Measurements from ENCODE around the gene MC4R. TPM values are rescaled to one million over a fixed set of nuclear protein-coding genes. Genes with fewer than 3 reads are reported as not detected.
"Not testable (repeated sequence)": the region's sequence is repeated elsewhere in the genome, so short reads cannot be mapped to it uniquely, and the experiment has no call there.

The MC4R gene
- total RNA-seq, result not detected

DNA sequence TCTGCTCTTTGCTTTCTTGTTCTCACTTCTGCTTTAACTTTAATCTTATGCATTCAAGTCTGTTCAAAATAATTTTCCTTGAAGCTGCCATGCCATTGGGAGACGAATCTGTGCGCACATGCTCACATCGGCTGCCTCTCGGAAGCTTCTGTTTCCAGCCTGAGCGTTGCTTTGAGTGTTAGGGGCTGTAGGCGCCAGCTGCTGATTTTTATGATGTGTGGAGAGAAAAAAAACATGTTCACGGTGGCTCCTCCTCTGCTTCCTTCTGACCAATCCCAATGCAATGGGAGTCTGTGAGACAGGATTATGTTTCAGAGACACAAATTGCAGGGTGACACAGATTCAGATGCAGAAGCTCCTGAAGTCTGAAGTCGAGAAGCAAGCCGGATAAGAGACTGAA is at the start of gene MC4R:
Gene MC4R (minus strand): TSS at position 180 of the 400 bp plus-strand sequence. CDS start 426 bp downstream, outside the sequence.
- Histone ChIP-seq H3K27me3 (ENCODE audit: insufficient read depth, low read length) (no peaks in the 10 kb centered on the region), H3K9me3 (ENCODE audit: low read depth, low read length) (no peaks in the 10 kb centered on the region), H3K4me1 (ENCODE audit: insufficient read depth, low read length) (no peaks in the 10 kb centered on the region), H3K4me3 (ENCODE audit: low read length) (no peak within 1 kb of the TSS)

DNA sequence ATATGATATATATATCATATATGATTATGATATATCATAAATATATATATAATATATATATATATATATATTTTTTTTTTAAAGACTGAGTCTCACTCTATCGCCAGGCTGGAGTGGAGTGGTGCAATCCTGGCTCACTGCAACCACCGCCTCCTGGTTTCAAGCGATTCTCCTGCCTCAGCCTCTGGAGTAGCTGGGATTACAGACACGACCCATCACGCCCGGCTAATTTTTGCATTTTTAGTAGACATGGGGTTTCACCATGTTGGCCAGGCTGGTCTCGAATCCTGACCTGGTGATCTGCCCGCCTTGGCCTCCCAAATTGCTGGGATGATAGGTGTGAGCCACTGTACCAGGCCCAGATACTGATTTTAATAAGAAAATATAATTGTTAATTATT is 49.7 kb upstream of the MC4R start:
- not testable (repeated sequence) for H3K4me1 ChIP-seq (ENCODE audit: insufficient read depth, low read length); H3K27me3 ChIP-seq (ENCODE audit: insufficient read depth, low read length); H3K9me3 ChIP-seq (ENCODE audit: low read depth, low read length); H3K4me3 ChIP-seq (ENCODE audit: low read length)

DNA sequence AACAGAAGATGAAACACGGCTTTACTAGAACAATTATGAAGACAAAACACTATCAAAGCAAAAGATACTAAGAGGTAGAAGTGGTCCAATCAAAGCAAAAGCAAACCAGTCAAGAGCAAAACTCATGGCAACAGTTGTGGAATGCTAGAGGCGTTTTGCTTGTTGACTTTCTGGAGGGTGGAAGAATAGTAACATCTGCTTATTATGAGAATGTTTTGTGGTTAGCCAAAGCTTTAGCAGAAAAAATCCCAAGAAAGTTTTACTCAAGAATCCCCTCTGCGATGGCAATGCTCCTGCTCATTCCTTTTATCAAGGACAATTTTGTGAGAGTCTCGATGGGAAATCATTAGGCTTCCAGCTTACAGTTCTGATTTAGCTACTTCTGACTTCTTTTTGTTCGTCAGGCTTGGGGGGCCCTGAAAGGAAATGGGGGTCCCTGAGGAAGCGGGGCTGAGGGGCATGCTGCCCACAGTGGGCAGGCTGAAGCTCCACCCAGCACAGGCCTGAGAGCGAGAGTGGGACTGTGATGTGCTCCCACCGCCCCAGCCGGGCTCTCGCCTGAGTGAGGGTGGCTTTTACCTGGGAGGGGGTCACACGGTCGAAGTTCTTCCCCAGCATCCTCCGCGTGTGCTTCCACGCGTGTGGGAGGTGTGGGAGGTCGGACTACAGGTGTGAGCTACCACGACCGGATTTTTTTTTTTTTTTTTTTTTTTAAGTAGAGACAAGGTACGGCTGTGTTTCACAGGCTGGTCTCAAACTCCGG is 49.0 kb upstream of the MC4R start:
- Histone ChIP-seq H3K9me3 (ENCODE audit: low read depth, low read length) (no peaks in the 10 kb centered on the region), H3K4me1 (ENCODE audit: insufficient read depth, low read length) (no peaks in the 10 kb centered on the region), H3K4me3 (ENCODE audit: low read length) (no peak overlapping the region), H3K27me3 (ENCODE audit: insufficient read depth, low read length) (no peaks in the 10 kb centered on the region)

DNA sequence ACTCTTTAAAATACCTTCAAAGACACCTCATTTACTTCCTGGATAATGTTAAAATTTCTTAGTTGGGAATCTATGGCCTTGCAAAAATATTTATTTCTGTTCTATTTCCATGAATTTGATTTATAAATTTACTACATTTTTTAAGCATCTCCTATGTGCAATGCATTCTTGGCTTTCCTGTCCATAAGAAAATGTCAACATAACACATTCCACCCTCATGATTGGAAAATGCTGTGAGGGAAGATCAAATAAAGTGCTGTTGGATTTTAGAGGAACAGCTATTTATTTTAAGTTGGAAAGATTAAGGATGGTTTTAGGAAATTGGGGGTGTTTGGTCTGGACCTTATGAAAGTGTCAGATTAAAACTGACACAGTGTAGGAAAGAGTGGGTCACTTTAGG is 45.4 kb upstream of the MC4R start:
- H3K4me1 ChIP-seq (ENCODE audit: insufficient read depth, low read length), result no peaks in the 10 kb centered on the region
- H3K9me3 ChIP-seq (ENCODE audit: low read depth, low read length), result no peaks in the 10 kb centered on the region
- H3K27me3 ChIP-seq (ENCODE audit: insufficient read depth, low read length), result no peaks in the 10 kb centered on the region
- H3K4me3 ChIP-seq (ENCODE audit: low read length), result no peak overlapping the region

DNA sequence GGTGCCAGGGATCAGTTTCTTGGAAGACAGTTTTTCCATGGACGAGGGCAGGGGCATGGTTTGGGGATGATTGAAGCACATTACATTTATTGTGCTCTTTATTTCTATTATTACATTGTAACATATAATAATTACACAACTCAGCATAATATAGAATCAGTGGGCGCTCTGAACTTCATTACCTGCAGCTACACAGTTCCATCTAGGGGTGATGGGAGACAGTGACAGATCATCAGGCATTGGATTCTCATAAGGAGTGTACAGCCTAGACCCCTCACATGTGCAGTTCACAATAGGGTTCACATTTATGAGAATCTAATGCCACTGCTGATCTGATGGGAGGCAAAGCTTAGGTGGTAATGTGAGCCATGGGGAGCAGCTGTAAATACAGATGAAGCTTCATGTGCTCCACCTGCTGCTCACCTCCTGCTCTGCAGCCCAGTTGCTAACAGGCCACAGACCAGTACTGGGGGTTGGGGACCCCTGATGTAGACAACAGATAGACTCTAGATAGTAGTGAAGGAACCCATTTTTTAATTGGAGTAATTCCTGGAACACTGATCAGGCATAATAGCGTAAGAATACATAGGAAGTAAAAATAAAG is 41.5 kb upstream of the MC4R start:
- Histone ChIP-seq H3K27me3 (ENCODE audit: insufficient read depth, low read length) (no peaks in the 10 kb centered on the region), H3K4me3 (ENCODE audit: low read length) (no peak overlapping the region), H3K4me1 (ENCODE audit: insufficient read depth, low read length) (no peaks in the 10 kb centered on the region), H3K9me3 (ENCODE audit: low read depth, low read length) (no peaks in the 10 kb centered on the region)

DNA sequence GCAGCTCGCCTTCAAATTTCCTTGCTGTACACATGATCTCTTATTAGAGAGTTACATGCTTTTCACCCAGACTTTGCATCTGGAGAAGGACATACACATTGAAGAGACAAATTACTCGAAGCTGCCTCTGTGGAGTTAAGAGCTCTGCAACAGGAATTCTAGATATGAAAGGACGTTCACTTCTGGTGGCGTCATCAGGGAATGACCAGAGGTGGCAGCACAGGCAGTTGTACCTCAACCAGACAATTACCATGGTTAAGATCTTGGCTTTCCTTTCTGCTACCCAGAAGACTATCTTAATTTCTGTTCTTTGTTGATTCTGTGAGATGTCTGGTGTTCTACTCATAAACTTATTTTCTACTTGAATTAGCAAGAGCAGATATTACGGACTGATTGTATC is 39.1 kb upstream of the MC4R start:
- H3K9me3 ChIP-seq (ENCODE audit: low read depth, low read length), result no peaks in the 10 kb centered on the region
- H3K4me1 ChIP-seq (ENCODE audit: insufficient read depth, low read length), result no peaks in the 10 kb centered on the region
- H3K27me3 ChIP-seq (ENCODE audit: insufficient read depth, low read length), result no peaks in the 10 kb centered on the region
- H3K4me3 ChIP-seq (ENCODE audit: low read length), result no peak overlapping the region

DNA sequence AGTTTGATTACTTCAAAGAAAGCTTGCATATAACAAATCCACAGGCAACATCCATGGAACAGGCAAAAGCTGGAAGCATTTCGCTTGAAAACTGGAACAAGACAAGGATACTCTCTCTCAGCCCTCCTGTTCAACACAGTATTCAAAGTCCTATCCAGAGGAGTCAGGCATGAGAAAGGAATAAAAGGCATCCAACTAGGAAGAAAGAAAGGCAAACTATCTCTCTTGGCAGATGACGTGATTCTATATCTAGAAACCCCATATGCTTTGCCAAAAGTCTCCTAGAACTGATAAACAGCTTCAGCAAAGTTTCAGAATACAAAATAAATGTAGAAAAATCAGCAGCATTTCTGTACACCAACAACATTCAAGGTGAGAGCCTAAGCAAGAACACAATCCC is 34.1 kb upstream of the MC4R start:
- Histone ChIP-seq H3K4me1 (ENCODE audit: insufficient read depth, low read length) (no peaks in the 10 kb centered on the region), H3K9me3 (ENCODE audit: low read depth, low read length) (no peaks in the 10 kb centered on the region), H3K27me3 (ENCODE audit: insufficient read depth, low read length) (no peaks in the 10 kb centered on the region), H3K4me3 (ENCODE audit: low read length) (no peak overlapping the region)

DNA sequence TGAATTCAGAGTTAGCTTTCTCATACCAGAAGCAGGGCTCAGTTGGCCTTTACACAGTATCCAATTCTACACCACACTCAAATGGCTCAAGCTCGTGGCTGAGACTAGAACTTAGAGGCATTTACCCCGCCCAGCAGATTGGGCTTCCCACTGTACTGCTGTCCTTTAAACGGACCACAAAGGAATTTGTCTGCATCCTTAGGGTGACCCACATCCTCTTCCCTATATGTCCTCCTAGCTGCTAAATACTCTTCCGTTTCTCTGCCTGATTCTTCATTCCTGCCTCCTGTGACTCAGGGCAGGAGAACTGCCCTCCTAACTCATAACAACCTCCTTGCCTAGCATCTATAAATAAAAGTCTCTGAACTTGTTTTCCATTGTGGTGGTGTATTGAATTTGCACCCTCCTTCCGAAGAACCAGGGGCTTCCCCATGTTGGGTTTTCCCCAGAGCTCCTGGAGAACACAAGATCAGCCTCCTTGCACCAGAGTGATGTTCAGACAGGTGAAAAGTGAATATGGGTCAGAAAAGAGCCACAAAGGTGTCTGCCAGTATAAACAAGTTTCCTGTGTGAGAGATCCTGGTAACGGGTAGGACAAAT is 32.0 kb upstream of the MC4R start:
- Histone ChIP-seq H3K4me3 (ENCODE audit: low read length) (no peak overlapping the region), H3K27me3 (ENCODE audit: insufficient read depth, low read length) (no peaks in the 10 kb centered on the region), H3K9me3 (ENCODE audit: low read depth, low read length) (no peaks in the 10 kb centered on the region), H3K4me1 (ENCODE audit: insufficient read depth, low read length) (no peaks in the 10 kb centered on the region)

DNA sequence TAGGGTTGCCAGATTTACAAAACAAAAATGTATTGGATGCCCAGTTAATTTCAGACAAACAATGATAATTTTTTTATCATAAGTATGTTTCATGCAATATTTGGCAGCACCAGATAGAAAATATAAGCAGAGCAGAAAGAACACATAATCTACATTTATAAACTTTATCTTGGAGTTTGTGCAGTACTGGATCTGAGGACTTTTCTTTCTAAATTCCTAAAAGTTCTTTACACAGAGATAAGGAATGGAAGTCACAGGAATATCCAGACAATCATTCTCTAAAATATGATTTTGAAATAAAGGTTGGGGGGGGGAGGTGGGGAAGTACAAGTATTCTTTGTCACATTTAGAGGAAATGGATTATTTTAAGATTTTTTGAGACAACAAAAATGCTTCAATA is 28.8 kb upstream of the MC4R start:
- no peaks in the 10 kb centered on the region for H3K9me3 ChIP-seq (ENCODE audit: low read depth, low read length)
- no peaks in the 10 kb centered on the region for H3K27me3 ChIP-seq (ENCODE audit: insufficient read depth, low read length)
- H3K4me1 ChIP-seq (ENCODE audit: insufficient read depth, low read length), result no peaks in the 10 kb centered on the region
- H3K4me3 ChIP-seq (ENCODE audit: low read length), result no peak overlapping the region

DNA sequence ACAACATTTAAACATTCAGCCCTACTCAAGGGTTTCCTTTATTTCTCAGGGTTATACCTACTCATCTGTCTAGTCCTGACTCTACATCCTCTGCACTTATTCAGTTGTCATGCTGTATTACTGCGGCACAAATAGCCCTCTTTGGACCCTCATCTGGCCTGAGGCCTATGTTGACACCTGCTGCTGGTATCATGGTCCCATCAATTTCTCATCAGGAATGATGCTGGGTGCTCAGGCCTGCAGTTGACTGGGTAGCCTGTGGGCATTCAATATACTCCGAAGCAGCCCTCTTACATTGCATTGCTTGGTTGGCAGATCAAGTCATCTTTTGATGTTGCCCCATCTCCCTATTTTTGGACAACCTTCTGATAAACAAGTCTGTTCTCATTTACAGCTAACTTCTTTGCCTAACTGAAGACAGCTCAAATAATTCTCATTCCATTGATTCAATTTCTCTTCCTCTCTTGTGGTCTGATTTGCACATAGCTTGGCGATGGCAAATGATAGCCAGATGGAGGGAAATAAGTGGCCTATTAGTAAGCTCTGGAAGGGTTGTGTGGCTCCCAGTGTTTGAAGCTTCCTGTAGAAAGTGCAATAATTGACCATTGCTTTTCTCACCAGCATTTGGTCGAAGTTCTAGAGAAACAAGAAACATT is 19.1 kb upstream of the MC4R start:
- Histone ChIP-seq H3K4me3 (ENCODE audit: low read length) (no peak overlapping the region), H3K4me1 (ENCODE audit: insufficient read depth, low read length) (no peaks in the 10 kb centered on the region), H3K27me3 (ENCODE audit: insufficient read depth, low read length) (no peaks in the 10 kb centered on the region)

DNA sequence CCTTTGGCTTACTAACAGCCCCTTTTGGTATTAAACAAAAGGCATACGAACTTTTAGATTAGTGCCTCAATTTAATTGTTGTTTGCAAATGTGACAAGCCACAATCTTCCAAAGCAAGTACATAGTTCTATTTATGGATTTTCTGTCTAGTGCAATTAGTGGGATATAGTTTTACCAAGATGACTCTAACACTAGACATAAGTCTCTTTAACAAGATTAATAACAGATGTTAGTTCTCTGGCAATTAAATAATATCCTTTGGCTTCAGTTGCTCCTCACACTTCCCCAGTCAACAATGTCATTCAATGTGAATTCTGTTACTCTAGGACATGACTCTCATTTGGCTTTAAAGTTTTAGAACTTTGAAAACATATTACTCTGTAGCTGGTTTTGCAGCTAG is 16.7 kb upstream of the MC4R start:
- H3K4me1 ChIP-seq (ENCODE audit: insufficient read depth, low read length), result no peaks in the 10 kb centered on the region
- H3K27me3 ChIP-seq (ENCODE audit: insufficient read depth, low read length), result no peaks in the 10 kb centered on the region
- no peak overlapping the region for H3K4me3 ChIP-seq (ENCODE audit: low read length)
- no peaks in the 10 kb centered on the region for H3K9me3 ChIP-seq (ENCODE audit: low read depth, low read length)

More for the DNA sequence above, 19.1 kb upstream of the MC4R start:
- H3K9me3 ChIP-seq (ENCODE audit: low read depth, low read length), result no peaks in the 10 kb centered on the region

DNA sequence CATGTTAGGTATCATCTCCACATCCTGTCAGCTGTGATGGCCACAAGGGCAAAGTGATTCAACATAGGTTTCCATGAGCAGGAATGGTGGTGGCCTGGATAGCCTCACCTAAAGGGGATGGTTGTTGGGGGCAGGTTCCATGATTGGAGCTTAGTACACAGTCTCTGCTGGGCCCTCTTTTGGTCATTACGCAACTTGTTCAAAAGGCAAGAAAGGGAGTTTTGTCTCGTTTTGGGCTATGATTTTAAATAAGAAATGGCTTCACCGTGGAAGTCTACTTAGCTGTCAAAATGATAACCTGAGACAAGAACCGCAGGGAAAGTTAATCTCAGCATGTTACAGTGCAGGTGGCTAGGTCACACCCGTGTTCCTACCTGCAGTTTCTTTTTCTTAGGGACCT is 13.1 kb upstream of the MC4R start:
- no peaks in the 10 kb centered on the region for H3K27me3 ChIP-seq (ENCODE audit: insufficient read depth, low read length)
- H3K4me1 ChIP-seq (ENCODE audit: insufficient read depth, low read length), result no peaks in the 10 kb centered on the region
- H3K9me3 ChIP-seq (ENCODE audit: low read depth, low read length), result no peaks in the 10 kb centered on the region
- H3K4me3 ChIP-seq (ENCODE audit: low read length), result no peak overlapping the region

DNA sequence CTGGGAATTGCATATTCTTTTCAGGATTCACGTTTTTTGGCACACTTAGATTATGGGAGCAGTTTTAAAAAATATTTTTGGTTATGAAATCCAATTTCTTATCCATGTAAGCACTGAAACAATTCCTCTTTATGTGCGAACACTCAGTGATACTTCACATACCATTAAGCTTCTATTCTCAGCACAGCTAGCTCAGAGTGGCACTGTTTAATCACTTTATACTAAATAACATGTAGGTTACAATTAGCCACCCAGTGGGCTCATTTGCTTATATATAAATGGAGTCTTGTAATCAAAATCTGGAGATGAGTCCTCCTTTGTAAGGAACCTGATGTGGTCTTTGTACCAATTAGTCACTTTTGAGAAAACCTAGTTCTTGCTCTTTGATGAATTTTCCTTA is 11.3 kb upstream of the MC4R start:
- no peak overlapping the region for H3K4me3 ChIP-seq (ENCODE audit: low read length)
- no peaks in the 10 kb centered on the region for H3K27me3 ChIP-seq (ENCODE audit: insufficient read depth, low read length)
- no peaks in the 10 kb centered on the region for H3K9me3 ChIP-seq (ENCODE audit: low read depth, low read length)
- no peaks in the 10 kb centered on the region for H3K4me1 ChIP-seq (ENCODE audit: insufficient read depth, low read length)

DNA sequence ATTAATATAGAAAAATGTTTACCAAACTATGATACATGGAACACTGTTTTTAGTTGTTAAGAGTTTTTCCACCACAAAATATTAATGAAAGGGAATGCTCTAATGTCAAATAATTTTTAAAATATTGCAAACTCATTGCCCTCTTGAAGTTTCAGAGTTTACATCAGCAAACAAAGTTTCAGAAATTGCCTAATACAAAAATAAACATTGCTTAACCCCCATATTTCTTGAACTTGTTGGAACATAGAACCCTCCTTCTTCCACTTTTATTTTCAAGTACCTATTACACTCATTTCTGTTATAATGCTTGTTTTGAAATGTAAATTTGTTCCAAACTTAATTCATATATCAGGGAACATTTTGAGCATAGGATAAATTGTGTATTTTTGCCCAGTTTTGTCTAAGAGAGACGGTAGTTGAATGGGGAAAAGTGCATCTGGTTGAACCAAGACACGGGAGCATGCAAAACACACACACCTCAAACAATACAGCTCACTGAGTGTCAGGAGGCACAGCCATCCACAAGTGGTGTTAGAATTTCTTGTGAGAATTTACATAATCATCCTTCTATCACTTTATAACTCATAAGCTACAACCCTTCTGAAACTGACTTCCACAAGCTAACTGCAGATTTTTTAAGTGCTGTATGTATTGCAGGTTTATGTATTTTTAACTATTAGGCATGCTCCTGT is 5.3 kb upstream of the MC4R start:
- Histone ChIP-seq H3K27me3 (ENCODE audit: insufficient read depth, low read length) (no peaks in the 10 kb centered on the region), H3K4me1 (ENCODE audit: insufficient read depth, low read length) (no peaks in the 10 kb centered on the region), H3K9me3 (ENCODE audit: low read depth, low read length) (no peaks in the 10 kb centered on the region), H3K4me3 (ENCODE audit: low read length) (no peak overlapping the region)

DNA sequence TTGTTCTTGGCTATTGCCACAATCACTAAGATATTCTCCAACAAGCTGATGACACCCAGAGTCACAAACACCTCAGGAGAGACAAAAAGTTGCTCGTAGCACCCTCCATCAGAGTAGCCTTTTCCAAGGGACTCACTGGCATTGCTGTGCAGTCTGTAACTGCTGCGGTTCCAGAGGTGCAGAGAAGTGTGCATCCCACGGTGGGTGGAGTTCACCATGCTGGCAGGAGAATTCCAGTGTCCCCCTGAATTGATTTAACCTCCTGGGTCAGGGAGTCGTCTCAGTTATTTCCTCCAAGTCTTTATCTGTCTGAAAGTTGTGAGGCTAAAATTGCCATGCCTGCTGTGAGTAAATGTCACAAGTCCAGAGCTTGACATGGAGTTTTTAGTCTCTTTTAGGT is 443 bp downstream of the MC4R start:
- Histone ChIP-seq H3K4me1 (ENCODE audit: insufficient read depth, low read length) (no peaks in the 10 kb centered on the region), H3K4me3 (ENCODE audit: low read length) (no peak overlapping the region), H3K27me3 (ENCODE audit: insufficient read depth, low read length) (no peaks in the 10 kb centered on the region), H3K9me3 (ENCODE audit: low read depth, low read length) (no peaks in the 10 kb centered on the region)

Measured in mononuclear cell (primary cell).